CD4-positive, alpha-beta memory T cell (primary cell): ENCODE measurements around the gene PPP1R12A. TPM values are rescaled to one million over a fixed set of nuclear protein-coding genes. Genes with fewer than 3 reads are reported as not detected.
"Not testable (repeated sequence)": the region's sequence is repeated elsewhere in the genome, so short reads cannot be mapped to it uniquely, and the experiment has no call there.

Experiments
- CTCF ChIA-PET: fragments of 350-600 bp; sonication (Branson Sonifier 250); formaldehyde crosslinking; loops from one replicate; lab custom pipeline; 2021; ENCODE audit warnings: inconsistent platforms; ENCODE audit not compliant: partially characterized antibody; lab: Charles Lee
- POLR2A ChIA-PET: fragments of 350-600 bp; sonication (Branson Sonifier 250); formaldehyde crosslinking; loops from one replicate; lab custom pipeline; 2021; ENCODE audit not compliant: partially characterized antibody; lab: Charles Lee
- DNase-seq, 5 donors: peaks; one replicate each; pipeline versions ENCODE4 v3.0.0 to v3.0.0-alpha.2; 2020 to 2022; ENCODE audit warnings: mixed read lengths in 1 of 5
- H3K27ac ChIP-seq: one replicate; pipeline ENCODE4 v1.7.0; 2013; ENCODE audit warnings: low read depth, low read length
- H3K27me3 ChIP-seq: 2 replicates; pipeline ENCODE4 v1.7.0; 2013; ENCODE audit warnings: mild to moderate bottlenecking, low read length, moderate library complexity; ENCODE audit not compliant: insufficient read depth
- H3K36me3 ChIP-seq: 2 replicates; pipeline ENCODE4 v1.7.0; 2013; ENCODE audit warnings: mild to moderate bottlenecking, low read length, moderate library complexity; ENCODE audit not compliant: insufficient read depth
- H3K4me1 ChIP-seq: 2 replicates; pipeline ENCODE4 v1.7.0; 2013; ENCODE audit warnings: mild to moderate bottlenecking, low read length, moderate library complexity; ENCODE audit not compliant: insufficient read depth
- H3K4me3 ChIP-seq, 2 donors: one replicate each; pipeline ENCODE4 v1.7.0; 2013; ENCODE audit warnings: low read length in 2 of 2, mild to moderate bottlenecking in 1 of 2
- H3K9me3 ChIP-seq, 2 donors: one replicate each; pipeline ENCODE4 v1.7.0; 2013; ENCODE audit warnings: low read length in 2 of 2, control low read depth in 1 of 2; ENCODE audit not compliant: control insufficient read depth in 1 of 2
- H3K27ac Mint-ChIP-seq, 7 donors: one replicate each; pipeline ENCODE4 v1.8.0; 2020 to 2021; ENCODE audit warnings: mixed read lengths in 7 of 7, mild to moderate bottlenecking in 6 of 7, inconsistent platforms in 3 of 7, moderate library complexity in 3 of 7
- H3K27me3 Mint-ChIP-seq, 2 donors: one replicate each; pipeline ENCODE4 v1.8.0; 2020 to 2021; ENCODE audit warnings: mixed read lengths in 2 of 2
- H3K36me3 Mint-ChIP-seq, 2 donors: one replicate each; pipeline ENCODE4 v1.8.0; 2020 to 2021; ENCODE audit warnings: mixed read lengths in 2 of 2, inconsistent platforms in 1 of 2, mild to moderate bottlenecking in 1 of 2
- H3K4me1 Mint-ChIP-seq, 4 donors: one replicate each; pipeline ENCODE4 v1.8.0; 2020 to 2021; ENCODE audit warnings: mixed read lengths in 4 of 4, mild to moderate bottlenecking in 1 of 4
- H3K4me3 Mint-ChIP-seq, 8 donors: one replicate each; pipeline ENCODE4 v1.8.0; 2020 to 2021; ENCODE audit warnings: mixed read lengths in 8 of 8, mild to moderate bottlenecking in 7 of 8, moderate library complexity in 6 of 8, inconsistent platforms in 3 of 8
- H3K9me3 Mint-ChIP-seq, 8 donors: one replicate each; pipeline ENCODE4 v1.8.0; 2020 to 2021; ENCODE audit warnings: mixed read lengths in 8 of 8, mild to moderate bottlenecking in 5 of 8, inconsistent platforms in 3 of 8, moderate library complexity in 1 of 8
- intact Hi-C: fragments of 100-400 bp; cut with micrococcal nuclease; formaldehyde crosslinking; loops from one replicate; pipeline ENCODE4 v1.15.1; 2023
- polyA plus RNA-seq, 2 donors: library from polyadenylated mRNA; unstranded; fragments of 300-500 nt; fragmentation: Illumina TruSeq; gene quantifications; one replicate each; pipeline ENCODE4 v1.2.3, GENCODE V29; 2021
- total RNA-seq, 2 experiments: library from RNA; stranded (reverse); gene quantifications; one replicate each; pipeline ENCODE4 v1.2.3, GENCODE V29; 2021

Gene PPP1R12A
- total RNA-seq (100 to 1,000 TPM; 127 to 129 TPM), polyA plus RNA-seq (100 to 1,000 TPM in 1 of 2 donors, 10 to 100 TPM in 1; 73.1 to 130 TPM)

GRCh38 chr12:79935021-79935623 lies at the start of gene PPP1R12A:
TSS of gene PPP1R12A (minus strand) at chr12:79935097. CDS start at chr12:79934931, 166 bp downstream.
- Histone ChIP-seq H3K36me3 (no peaks in the 10 kb centered on the region), H3K27ac (peak within 1 kb of the TSS; percentile 91), H3K9me3 (no peaks in the 10 kb centered on the region), H3K4me3 (peak within 1 kb of the TSS; percentile 80 to 90), H3K27me3 (no peaks in the 10 kb centered on the region), H3K4me1 (peaks cover 38% of the 10 kb centered on the region)
- peaks cover 28 to 60% (median 40%) of the 10 kb centered on the region in 4 donors for H3K4me1 Mint-ChIP-seq
- intact Hi-C loops = loop anchor here (2.0 kb wide), 2 partner anchors 48 to 252 kb away; no protein-coding TSS in a partner anchor
- H3K27ac Mint-ChIP-seq = peak within 1 kb of the TSS; percentile 89 to 99 (median 98)
- H3K4me3 Mint-ChIP-seq = peak within 1 kb of the TSS; percentile 91 to 100 (median 96)
- DNase-seq = peak; percentile 94 to 96 (median 95)
- CTCF ChIA-PET = interaction anchor here (1.3 to 2.8 kb wide), 4 partner anchors 44 to 252 kb away, joined by 3 to 12 read pairs (median 4); no protein-coding TSS in a partner anchor
- POLR2A ChIA-PET = interaction anchor here (0.6 to 1.5 kb wide), 6 partner anchors 8 to 335 kb away, joined by 3 to 5 read pairs (median 3); no protein-coding TSS in a partner anchor
- H3K9me3 Mint-ChIP-seq = peaks cover 0 to 3% (median 0%) of the 10 kb centered on the region in 8 donors
- peaks cover 0 to 22% of the 10 kb centered on the region in 2 donors for H3K36me3 Mint-ChIP-seq
- H3K27me3 Mint-ChIP-seq = no peaks in the 10 kb centered on the region

- H3K27me3 ChIP-seq = no peaks in the 10 kb centered on the region
- intact Hi-C loops = no loop called here
These were observed 49.2 kb upstream of the PPP1R12A start for GRCh38 chr12:79983986-79984620.

GRCh38 chr12:79983492-79983891 lies 48.6 kb upstream of the PPP1R12A start:
- Mint-ChIP-seq H3K27me3 (peaks cover 6 to 12% of the 10 kb centered on the region in 2 donors), H3K27ac (no peak overlapping the region), H3K4me1 (no peaks in the 10 kb centered on the region), H3K36me3 (no peaks in the 10 kb centered on the region), H3K4me3 (no peak overlapping the region), H3K9me3 (no peaks in the 10 kb centered on the region)
- Histone ChIP-seq H3K9me3 (no peaks in the 10 kb centered on the region), H3K4me3 (no peak overlapping the region), H3K27ac (no peak overlapping the region), H3K36me3 (no peaks in the 10 kb centered on the region), H3K27me3 (no peaks in the 10 kb centered on the region), H3K4me1 (no peaks in the 10 kb centered on the region)
- CTCF ChIA-PET = no interaction called here
- intact Hi-C loops = no loop called here
- no peak for DNase-seq
- POLR2A ChIA-PET = no interaction called here

More at GRCh38 chr12:79983986-79984620, 49.2 kb upstream of the PPP1R12A start:
- Mint-ChIP-seq H3K27ac (peak overlapping the region in 1 of 7 donors; percentile 31), H3K4me3 (no peak overlapping the region), H3K36me3 (no peaks in the 10 kb centered on the region), H3K4me1 (peaks cover 0 to under 1% (median 0%) of the 10 kb centered on the region in 4 donors), H3K9me3 (no peaks in the 10 kb centered on the region), H3K27me3 (peaks cover 6 to 13% of the 10 kb centered on the region in 2 donors)
- H3K9me3 ChIP-seq = no peaks in the 10 kb centered on the region
- no peak overlapping the region for H3K27ac ChIP-seq
- ChIA-PET POLR2A (no interaction called here), CTCF (no interaction called here)
- DNase-seq = no peak
- H3K36me3 ChIP-seq = no peaks in the 10 kb centered on the region
- H3K4me3 ChIP-seq = no peak overlapping the region
- H3K4me1 ChIP-seq = no peaks in the 10 kb centered on the region

GRCh38 chr12:79982086-79983062 lies 47.5 kb upstream of the PPP1R12A start:
- intact Hi-C loops = no loop called here
- Mint-ChIP-seq H3K36me3 (no peaks in the 10 kb centered on the region), H3K9me3 (no peaks in the 10 kb centered on the region), H3K4me1 (no peaks in the 10 kb centered on the region), H3K27ac (no peak overlapping the region), H3K27me3 (peaks cover 6 to 12% of the 10 kb centered on the region in 2 donors), H3K4me3 (no peak overlapping the region)
- no peak for DNase-seq
- Histone ChIP-seq H3K4me1 (no peaks in the 10 kb centered on the region), H3K36me3 (no peaks in the 10 kb centered on the region), H3K9me3 (no peaks in the 10 kb centered on the region), H3K27me3 (no peaks in the 10 kb centered on the region), H3K27ac (no peak overlapping the region), H3K4me3 (no peak overlapping the region)
- ChIA-PET CTCF (no interaction called here), POLR2A (no interaction called here)

- Mint-ChIP-seq H3K27ac (no peak overlapping the region), H3K9me3 (no peaks in the 10 kb centered on the region), H3K36me3 (no peaks in the 10 kb centered on the region), H3K4me1 (no peaks in the 10 kb centered on the region), H3K27me3 (peaks cover 1 to 7% of the 10 kb centered on the region in 2 donors), H3K4me3 (no peak overlapping the region)
- no peaks in the 10 kb centered on the region for H3K27me3 ChIP-seq
- DNase-seq = no peak
- no peaks in the 10 kb centered on the region for H3K4me1 ChIP-seq
- H3K27ac ChIP-seq = no peak overlapping the region
- ChIA-PET CTCF (no interaction called here), POLR2A (no interaction called here)
- H3K9me3 ChIP-seq = no peaks in the 10 kb centered on the region
- intact Hi-C loops = no loop called here
- no peak overlapping the region for H3K4me3 ChIP-seq
- no peaks in the 10 kb centered on the region for H3K36me3 ChIP-seq
These were observed 43.8 kb upstream of the PPP1R12A start for GRCh38 chr12:79978692-79979091.

- H3K4me3 Mint-ChIP-seq, intact Hi-C loops, H3K4me1 ChIP-seq, H3K27me3 ChIP-seq, H3K27ac Mint-ChIP-seq, H3K9me3 Mint-ChIP-seq, DNase-seq, H3K36me3 Mint-ChIP-seq, POLR2A ChIA-PET, H3K36me3 ChIP-seq, H3K4me1 Mint-ChIP-seq, H3K9me3 ChIP-seq, H3K27me3 Mint-ChIP-seq, H3K27ac ChIP-seq, H3K4me3 ChIP-seq: not testable (repeated sequence)
- CTCF ChIA-PET = interaction anchor here (1.2 kb wide), 1 partner anchor 10 kb away, joined by 3 read pairs; no protein-coding TSS in a partner anchor
These were observed 43.1 kb upstream of the PPP1R12A start for GRCh38 chr12:79977856-79978460.
